Choroid plexus epithelial cell (primary cell): ENCODE results near the gene CD209.

Experiments
- DNase-seq: peaks from one replicate; pipeline ENCODE4 v3.0.0-alpha.2; 2010; ENCODE audit warnings: low read depth
- H3K4me3 ChIP-seq: 2 replicates; pipeline ENCODE4 v1.5.1; 2011; ENCODE audit warnings: low read depth, mild to moderate bottlenecking, control low read depth, low read length, moderate library complexity
- CTCF ChIP-seq: conservative IDR thresholded peaks from 2 replicates; pipeline ENCODE4 v1.5.1; 2011; ENCODE audit warnings: low read depth, mild to moderate bottlenecking, control low read depth, inconsistent platforms, low read length, moderate library complexity

Gene CD209

GRCh38 chr19:7730286-7731217 lies 16.8 kb downstream of the CD209 start:
- H3K4me3 ChIP-seq, result no peak overlapping the region
- DNase-seq, result no peak
- no peak for TF ChIP-seq CTCF

- no peak overlapping the region for H3K4me3 ChIP-seq
- no peak for DNase-seq
- no peak for TF ChIP-seq CTCF
These were observed 17.5 kb downstream of the CD209 start for GRCh38 chr19:7729831-7730285.

- H3K4me3 ChIP-seq, result no peak overlapping the region
- no peak for DNase-seq
- TF ChIP-seq CTCF, result no peak
These were observed 18.1 kb downstream of the CD209 start for GRCh38 chr19:7729211-7729610.

- no peak for TF ChIP-seq CTCF
- DNase-seq, result no peak
- H3K4me3 ChIP-seq, result no peak overlapping the region
These were observed 21.5 kb downstream of the CD209 start for GRCh38 chr19:7725791-7726190.

- H3K4me3 ChIP-seq, result no peak overlapping the region
- TF ChIP-seq CTCF, result no peak
- no peak for DNase-seq
These were observed 25.1 kb downstream of the CD209 start for GRCh38 chr19:7722231-7722651.

GRCh38 chr19:7720351-7720750 lies 27.0 kb downstream of the CD209 start:
- DNase-seq, result no peak
- no peak for TF ChIP-seq CTCF
- H3K4me3 ChIP-seq, result no peak overlapping the region

- no peak for DNase-seq
- no peak overlapping the region for H3K4me3 ChIP-seq
- TF ChIP-seq CTCF, result no peak
These were observed 28.7 kb downstream of the CD209 start for GRCh38 chr19:7718668-7719067.
